T-cell (primary cell): Measurements from ENCODE around the gene FES. TPM values are rescaled to one million over a fixed set of nuclear protein-coding genes. Genes with fewer than 3 reads are reported as not detected.
"Not testable (repeated sequence)": the region's sequence is repeated elsewhere in the genome, so short reads cannot be mapped to it uniquely, and the experiment has no call there.

ENCODE experiments used
- ATAC-seq, 4 experiments: fragments of 200-7000 bp in 3 of 4; fragments of 150-1000 bp in 1 of 4; cut with Tn5 transposase; replicated peaks in 1 of 4; 1 replicate in 3 of 4; 2 replicates in 1 of 4; pipeline ENCODE4 v1.10.0; 2021; ENCODE audit warnings: moderate library complexity in 3 of 4, mild to moderate bottlenecking in 2 of 4, moderate number of reproducible peaks in 1 of 4
- CTCF ChIA-PET, 2 donors: fragments of 300-600 bp; sonication (Branson Sonifier 250); formaldehyde crosslinking; loops; one replicate each; lab custom pipeline; 2022; ENCODE audit warnings: antibody characterized with exemption in 2 of 2; lab: Charles Lee
- POLR2A ChIA-PET, 2 donors: fragments of 300-600 bp; sonication (Branson Sonifier 250); formaldehyde crosslinking; loops; one replicate each; lab custom pipeline; 2022; ENCODE audit warnings: antibody characterized with exemption in 2 of 2; lab: Charles Lee
- DNase-seq, 35 experiments: peaks; one replicate each; pipeline versions ENCODE4 v3.0.0 to v3.0.0-alpha.2; 2013 to 2023
- H3K27ac ChIP-seq: one replicate; pipeline ENCODE4 v1.5.1; 2013; ENCODE audit warnings: low read length
- H3K27me3 ChIP-seq, 2 experiments: replicated peaks in 1 of 2; 1 replicate in 1 of 2; 2 replicates in 1 of 2; pipeline versions ENCODE4 v1.6.1 to v1.7.0; 2013; ENCODE audit warnings: low read length in 1 of 2, mixed read lengths in 1 of 2; ENCODE audit not compliant: control insufficient read depth in 2 of 2, insufficient read depth in 2 of 2; ENCODE audit errors: extremely low read depth in 1 of 2
- H3K36me3 ChIP-seq, 2 donors: 1 replicate in 1 of 2; 2 replicates in 1 of 2; pipeline versions ENCODE4 v1.6.1 to v1.7.0; 2013; ENCODE audit warnings: low read length in 1 of 2; ENCODE audit not compliant: control insufficient read depth in 2 of 2, insufficient read depth in 1 of 2; ENCODE audit errors: extremely low read depth in 1 of 2
- H3K4me1 ChIP-seq, 2 experiments: 1 replicate in 1 of 2; 2 replicates in 1 of 2; pipeline versions ENCODE4 v1.6.1 to v1.7.0; 2013; ENCODE audit warnings: low read length in 2 of 2, mixed read lengths in 1 of 2; ENCODE audit not compliant: insufficient read depth in 2 of 2, control insufficient read depth in 1 of 2; ENCODE audit errors: extremely low read depth in 1 of 2
- H3K4me3 ChIP-seq, 2 donors: 1 replicate in 1 of 2; 2 replicates in 1 of 2; pipeline versions ENCODE4 v1.5.1 to v1.7.0; 2013; ENCODE audit warnings: mild to moderate bottlenecking in 2 of 2, low read length in 1 of 2, moderate library complexity in 1 of 2; ENCODE audit not compliant: control insufficient read depth in 1 of 2; ENCODE audit errors: extremely low read depth in 1 of 2
- H3K9me3 ChIP-seq: 2 replicates; pipeline ENCODE4 v1.7.0; 2013
- H3K27ac Mint-ChIP-seq, 2 donors: one replicate each; pipeline ENCODE4 v1.8.0; 2020 to 2021; ENCODE audit warnings: mild to moderate bottlenecking in 2 of 2, mixed read lengths in 2 of 2
- H3K27me3 Mint-ChIP-seq, 2 donors: one replicate each; pipeline ENCODE4 v1.8.0; 2021 to 2022; ENCODE audit warnings: mixed read lengths in 2 of 2
- H3K36me3 Mint-ChIP-seq: one replicate; pipeline ENCODE4 v1.8.0; 2021; ENCODE audit warnings: mixed read lengths
- H3K4me1 Mint-ChIP-seq, 3 donors: one replicate each; pipeline ENCODE4 v1.8.0; 2020 to 2022; ENCODE audit warnings: mixed read lengths in 3 of 3, mild to moderate bottlenecking in 1 of 3
- H3K4me3 Mint-ChIP-seq, 3 donors: one replicate each; pipeline ENCODE4 v1.8.0; 2020 to 2022; ENCODE audit warnings: mild to moderate bottlenecking in 3 of 3, mixed read lengths in 3 of 3, moderate library complexity in 3 of 3
- H3K9me3 Mint-ChIP-seq, 3 donors: one replicate each; pipeline ENCODE4 v1.8.0; 2020 to 2022; ENCODE audit warnings: mixed read lengths in 3 of 3
- WGBS: methylation state at CpG from one replicate; pipeline ENCODE4 v1.1.5; 2013; ENCODE audit warnings: missing lambda C conversion rate; ENCODE audit not compliant: insufficient coverage; 5-methylcytosine and 5-hydroxymethylcytosine counted together
- total RNA-seq, 35 experiments: library from RNA in 6 of 35; stranded (reverse) in 6 of 35; fragments of 120-200 nt in 1 of 35; gene quantifications; one replicate each; pipeline versions ENCODE4 v1.2.1 to v1.2.4 and lab custom pipeline; 2013 to 2026

FES gene
- total RNA-seq, 5 donors from 2014 or later (not counting 1 experiment from before 2014, with no cell fraction given) = 3.2 to 5.2 (median 4.3) TPM

- DNase-seq (no peak), ATAC-seq (no peak)
- no peak overlapping the region for H3K4me3 ChIP-seq
- H3K36me3 ChIP-seq = peaks cover 42 to 68% of the 10 kb centered on the region in 2 donors
- Mint-ChIP-seq H3K4me1 (peaks cover 14 to 16% (median 15%) of the 10 kb centered on the region in 3 donors), H3K27me3 (no peaks in the 10 kb centered on the region), H3K9me3 (no peaks in the 10 kb centered on the region), H3K36me3 (peaks cover 34% of the 10 kb centered on the region), H3K27ac (no peak overlapping the region), H3K4me3 (no peak overlapping the region)
- no peaks in the 10 kb centered on the region for H3K27me3 ChIP-seq
- WGBS = 91% methylated on average over 10 of the region's 15 CpGs
- peaks cover 3 to 13% of the 10 kb centered on the region in 2 experiments for H3K4me1 ChIP-seq
- ChIA-PET CTCF (interaction anchor here in 1 of 2 donors (0.5 kb wide), 1 partner anchor 43 kb away, joined by 3 read pairs; no protein-coding TSS in a partner anchor), POLR2A (no interaction called here)
- H3K27ac ChIP-seq = no peak overlapping the region
- H3K9me3 ChIP-seq = no peaks in the 10 kb centered on the region
Measured at GRCh38 chr15:90907051-90907660, 22.9 kb downstream of the FES start.

- H3K4me3 Mint-ChIP-seq = no peak overlapping the region
- CTCF ChIA-PET = no interaction called here
- no peak overlapping the region for H3K4me3 ChIP-seq
- H3K4me1 ChIP-seq = peaks cover 3 to 11% of the 10 kb centered on the region in 2 experiments
- H3K27ac ChIP-seq = no peak overlapping the region
- H3K36me3 ChIP-seq = peaks cover 46 to 76% of the 10 kb centered on the region in 2 donors
- H3K4me1 Mint-ChIP-seq = peaks cover 13 to 15% (median 14%) of the 10 kb centered on the region in 3 donors
- ATAC-seq (no peak), DNase-seq (no peak)
- H3K36me3 Mint-ChIP-seq = peaks cover 37% of the 10 kb centered on the region
- H3K9me3 Mint-ChIP-seq = no peaks in the 10 kb centered on the region
- H3K27ac Mint-ChIP-seq = no peak overlapping the region
- no peaks in the 10 kb centered on the region for H3K27me3 ChIP-seq
- H3K9me3 ChIP-seq = no peaks in the 10 kb centered on the region
- POLR2A ChIA-PET = no interaction called here
- 100% methylated on average over 7 of the region's 9 CpGs for WGBS
- H3K27me3 Mint-ChIP-seq = no peaks in the 10 kb centered on the region
Measured at GRCh38 chr15:90907838-90908507, 23.7 kb downstream of the FES start.

DNA sequence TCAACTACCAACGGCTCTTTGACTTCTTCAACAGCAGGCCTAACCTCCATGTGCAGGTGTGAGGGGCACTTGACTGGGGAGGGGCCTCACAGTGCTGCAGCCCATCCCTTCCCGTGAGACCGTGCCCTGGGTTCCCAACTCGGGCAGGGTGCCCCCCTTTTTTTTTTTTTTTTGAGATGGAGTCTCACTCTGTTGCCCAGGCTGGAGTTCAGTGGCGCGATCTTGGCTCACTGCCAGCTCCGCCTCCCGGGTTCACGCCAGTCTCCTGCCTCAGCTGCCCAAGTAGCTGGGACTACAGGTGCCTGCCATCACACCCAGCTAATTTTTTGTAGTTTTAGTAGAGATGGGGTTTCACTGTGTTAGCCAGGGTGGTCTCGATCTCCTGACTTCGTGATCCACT lies 25.1 kb downstream of the FES start:
- H3K4me3 ChIP-seq, ATAC-seq, H3K4me1 ChIP-seq, H3K9me3 ChIP-seq, H3K9me3 Mint-ChIP-seq, H3K27ac ChIP-seq, DNase-seq, H3K27ac Mint-ChIP-seq, H3K27me3 Mint-ChIP-seq, H3K4me3 Mint-ChIP-seq, H3K27me3 ChIP-seq, POLR2A ChIA-PET, H3K4me1 Mint-ChIP-seq: not testable (repeated sequence)
- peaks cover 53 to 89% of the 10 kb centered on the region in 2 donors for H3K36me3 ChIP-seq
- WGBS = 96% methylated on average over 4 of the region's 11 CpGs
- H3K36me3 Mint-ChIP-seq = peaks cover 49% of the 10 kb centered on the region
- CTCF ChIA-PET = interaction anchor here in 1 of 2 donors (0.7 kb wide), 1 partner anchor 36 kb away, joined by 7 read pairs; no protein-coding TSS in a partner anchor

DNA sequence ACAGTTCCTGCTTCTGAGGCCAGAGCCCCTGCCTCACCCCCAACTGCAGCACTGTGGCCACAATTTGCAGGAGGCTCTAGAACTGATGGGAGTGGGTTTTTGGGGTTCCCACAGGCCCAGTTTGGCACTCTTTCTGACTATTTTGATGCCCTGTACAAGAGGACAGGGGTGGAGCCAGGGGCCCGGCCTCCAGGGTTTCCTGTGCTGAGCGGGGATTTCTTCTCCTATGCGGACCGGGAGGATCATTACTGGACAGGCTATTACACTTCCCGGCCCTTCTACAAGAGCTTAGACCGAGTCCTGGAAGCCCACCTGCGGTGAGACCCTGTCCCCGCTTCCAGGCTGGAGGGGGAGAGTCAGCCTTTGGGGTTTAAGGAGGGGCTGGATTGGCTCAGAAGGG lies 25.7 kb downstream of the FES start:
- DNase-seq (no peak), ATAC-seq (no peak)
- WGBS = 98% methylated on average over 7 of the region's 8 CpGs
- Histone ChIP-seq H3K27ac (no peak overlapping the region), H3K36me3 (peaks cover 53 to 92% of the 10 kb centered on the region in 2 donors), H3K9me3 (no peaks in the 10 kb centered on the region), H3K4me3 (no peak overlapping the region), H3K27me3 (no peaks in the 10 kb centered on the region), H3K4me1 (no peaks in the 10 kb centered on the region)
- CTCF ChIA-PET = interaction anchor here in 1 of 2 donors (0.7 kb wide), 1 partner anchor 37 kb away, joined by 7 read pairs; no protein-coding TSS in a partner anchor
- POLR2A ChIA-PET = interaction anchor here in 1 of 2 donors (0.6 kb wide), 1 partner anchor 77 kb away, joined by 3 read pairs; no protein-coding TSS in a partner anchor
- Mint-ChIP-seq H3K27me3 (no peaks in the 10 kb centered on the region), H3K4me1 (peaks cover 4 to 9% (median 5%) of the 10 kb centered on the region in 3 donors), H3K4me3 (no peak overlapping the region), H3K36me3 (peaks cover 48% of the 10 kb centered on the region), H3K9me3 (no peaks in the 10 kb centered on the region), H3K27ac (no peak overlapping the region)

GRCh38 chr15:90910441-90911301 lies 26.4 kb downstream of the FES start:
- Mint-ChIP-seq H3K27ac (no peak overlapping the region), H3K4me1 (peaks cover 0 to 3% (median under 1%) of the 10 kb centered on the region in 3 donors), H3K4me3 (no peak overlapping the region), H3K36me3 (peaks cover 48% of the 10 kb centered on the region), H3K27me3 (no peaks in the 10 kb centered on the region), H3K9me3 (no peaks in the 10 kb centered on the region)
- WGBS = 97% methylated on average over 15 of the region's 24 CpGs
- ATAC-seq = no peak
- Histone ChIP-seq H3K4me1 (no peaks in the 10 kb centered on the region), H3K36me3 (peaks cover 48 to 92% of the 10 kb centered on the region in 2 donors), H3K9me3 (no peaks in the 10 kb centered on the region), H3K27me3 (no peaks in the 10 kb centered on the region), H3K27ac (no peak overlapping the region), H3K4me3 (no peak overlapping the region)
- CTCF ChIA-PET = no interaction called here
- no peak for DNase-seq
- POLR2A ChIA-PET = interaction anchor here (0.5 to 0.6 kb wide), 2 partner anchors 36 to 76 kb away, joined by 3 to 5 read pairs; no protein-coding TSS in a partner anchor

GRCh38 chr15:90911302-90911623 lies 27.0 kb downstream of the FES start:
- H3K27me3 ChIP-seq = no peaks in the 10 kb centered on the region
- DNase-seq = no peak
- H3K27me3 Mint-ChIP-seq = no peaks in the 10 kb centered on the region
- no peak for ATAC-seq
- H3K4me3 ChIP-seq = no peak overlapping the region
- H3K9me3 Mint-ChIP-seq = no peaks in the 10 kb centered on the region
- no peak overlapping the region for H3K27ac ChIP-seq
- H3K4me3 Mint-ChIP-seq = no peak overlapping the region
- CTCF ChIA-PET = no interaction called here
- POLR2A ChIA-PET = interaction anchor here in 1 of 2 donors (0.5 kb wide), 1 partner anchor 35 kb away, joined by 5 read pairs; no protein-coding TSS in a partner anchor
- H3K4me1 ChIP-seq = no peaks in the 10 kb centered on the region
- H3K27ac Mint-ChIP-seq = no peak overlapping the region
- peaks cover 44 to 91% of the 10 kb centered on the region in 2 donors for H3K36me3 ChIP-seq
- peaks cover 46% of the 10 kb centered on the region for H3K36me3 Mint-ChIP-seq
- 96% methylated on average over 11 of the region's 19 CpGs for WGBS
- no peaks in the 10 kb centered on the region for H3K4me1 Mint-ChIP-seq
- H3K9me3 ChIP-seq = no peaks in the 10 kb centered on the region
